ENCODE measurements around the gene PDGFB. TPM values are rescaled to one million over a fixed set of nuclear protein-coding genes. Genes with fewer than 3 reads are reported as not detected.
A peak's percentile ranks its signal among the peaks of the same experiment; 100 is the strongest.

PDGFB gene
- total and polyA plus RNA-seq, 9 of the 15 experiments (the other 6 are each of a cell fraction or from before 2014, with no cell fraction given) = 0.07 to 4.0 (median 0.48) TPM; not detected in 1

DNA sequence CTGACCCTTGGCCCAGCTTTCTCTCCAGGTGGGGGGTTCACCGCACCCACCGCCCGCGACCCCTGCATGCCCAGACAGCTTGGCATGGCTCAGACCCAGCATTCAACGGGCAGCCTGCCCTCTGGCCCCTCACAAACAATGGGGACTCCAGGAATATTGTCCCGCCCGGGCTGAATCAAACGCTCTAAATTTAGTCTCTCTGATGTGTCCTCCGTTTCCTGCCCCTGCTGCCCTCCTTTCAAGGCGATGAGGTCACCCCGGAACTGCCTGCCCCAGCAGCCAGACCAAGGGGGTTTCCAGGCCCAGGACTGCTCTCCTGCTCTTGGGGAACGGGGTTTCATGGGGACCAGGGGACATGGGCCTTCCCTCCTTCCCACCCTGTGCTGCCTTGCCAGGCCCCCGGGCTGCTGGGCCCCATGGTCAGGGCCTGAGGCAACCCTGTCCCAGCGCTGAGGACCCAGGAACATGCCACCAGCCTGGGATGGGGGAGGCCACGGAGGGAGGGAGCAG lies 10.1 kb upstream of the PDGFB start:
- no peaks in the 10 kb centered on the region for H3K9me3 ChIP-seq (replicated peaks; ENCODE audit: control insufficient read depth, insufficient read depth, low read depth, low read length)
- WGBS (ENCODE audit: insufficient coverage, low coverage, missing lambda C conversion rate) = 54% methylated on average over 12 of the region's 15 CpGs
- no peaks in the 10 kb centered on the region for H4K20me1 ChIP-seq (replicated peaks; ENCODE audit: control insufficient read depth, insufficient read depth, low read length)
- H3K27me3 ChIP-seq (ENCODE audit: control insufficient read depth in 2 of 2, insufficient read depth in 2 of 2, low read length in 2 of 2) = no peaks in the 10 kb centered on the region
- no peak; the same call in 2 of the 3 replicates for ATAC-seq
- POLR2A ChIA-PET = interaction anchor here (0.6 to 1.2 kb wide), 3 partner anchors 64 to 476 kb away, joined by 3 to 5 read pairs (median 3); partner anchors contain the start of gene RPL3
- H3K4me2 ChIP-seq (ENCODE audit: insufficient read depth, low read length) = no peak overlapping the region
- peak overlapping the region; percentile 72 for H2AFZ ChIP-seq (ENCODE audit: low read depth, low read length)
- no TSS peak for BruUV-seq (replicated peaks)
- H3K27ac ChIP-seq (ENCODE audit: extremely low read depth, low read depth, low read length) = peak overlapping the region; percentile 32; the same call in 1 of the 3 replicates
- no peaks in the 10 kb centered on the region for H3K79me2 ChIP-seq (ENCODE audit: control insufficient read depth, insufficient read depth, low read length)
- no peaks in the 10 kb centered on the region for H3K36me3 ChIP-seq (ENCODE audit: control insufficient read depth, insufficient read depth, low read length)
- in situ Hi-C loops (cut with MboI) = no loop called here
- H3K4me3 ChIP-seq = no peak overlapping the region
- no peak for FAIRE-seq
- peak overlapping the region; percentile 30 to 45; a peak in 3 of 4 replicates for H3K9ac ChIP-seq (ENCODE audit: insufficient read depth in 1 of 2, low read depth in 2 of 2, low read length in 2 of 2)
- intact Hi-C loops (cut with micrococcal nuclease) = no loop called here
- peaks cover 32 to 50% of the 10 kb centered on the region in 2 experiments; a peak in 4 of 5 replicates for H3K4me1 ChIP-seq (replicated peaks in 1 of 2; ENCODE audit: control insufficient read depth in 2 of 2, insufficient read depth in 2 of 2, low read length in 2 of 2)
- DNase-seq (ENCODE audit: extremely low read depth in 1 of 4, low spot score in 3 of 4) = peak in 1 of 4 experiments; percentile 24
- no peaks in the 10 kb centered on the region for H3K9me1 ChIP-seq (ENCODE audit: control insufficient read depth, insufficient read depth, low read length)
- CTCF ChIA-PET (ENCODE audit: low intra/inter-chr PET ratio) = no interaction called here
- TF ChIP-seq ESRRA (IDR thresholded peaks at IDR 0.05; ENCODE audit: borderline replicate concordance, low read depth) = no peak
- TF ChIP-seq, protein P1, sequence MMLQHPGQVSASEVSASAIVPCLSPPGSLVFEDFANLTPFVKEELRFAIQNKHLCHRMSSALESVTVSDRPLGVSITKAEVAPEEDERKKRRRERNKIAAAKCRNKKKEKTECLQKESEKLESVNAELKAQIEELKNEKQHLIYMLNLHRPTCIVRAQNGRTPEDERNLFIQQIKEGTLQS (IDR thresholded peaks at IDR 0.05) = peak; percentile 80
- TF ChIP-seq, protein P1 (CRISPR knock-in tag; conservative IDR thresholded peaks at IDR 0.05) = no peak
- TF ChIP-seq TGIF2 (CRISPR knock-in tag; IDR thresholded peaks at IDR 0.05) = no peak
- no peak for TF ChIP-seq FUS (optimal IDR thresholded peaks at IDR 0.05; ENCODE audit: low read depth, low read length)
- no peak for TF ChIP-seq BRF1 (IDR thresholded peaks at IDR 0.05; ENCODE audit: borderline replicate concordance, extremely low read depth, insufficient read length)
- TF ChIP-seq ETV1 (tag; conservative IDR thresholded peaks at IDR 0.05; ENCODE audit: low read depth) = 0 out of 2 replicates have a peak, but pooled peaks have one; percentile 28
- TF ChIP-seq CBFA2T2 (conservative IDR thresholded peaks at IDR 0.05) = no peak
- no peak for TF ChIP-seq BCL6 (CRISPR knock-in tag; IDR thresholded peaks at IDR 0.05)
- TF ChIP-seq ZSCAN29 (IDR thresholded peaks at IDR 0.05) = no peak
- TF ChIP-seq ZBTB8A (IDR thresholded peaks at IDR 0.05; ENCODE audit: partially characterized antibody) = no peak
- TF ChIP-seq JUND (IDR thresholded peaks at IDR 0.05; ENCODE audit: borderline replicate concordance, low read depth, low read length) = peak; percentile 41; the same call in 1 of the 2 replicates
- no peak for TF ChIP-seq JUND (tag; IDR thresholded peaks at IDR 0.05; ENCODE audit: borderline replicate concordance, low read depth, low read length)
- no peak for TF ChIP-seq HLTF (IDR thresholded peaks at IDR 0.05)
- peak; percentile 43; the same call in 1 of the 2 replicates for TF ChIP-seq ZFX (CRISPR knock-in tag; IDR thresholded peaks at IDR 0.05)
- no peak for TF ChIP-seq HMG20B (CRISPR knock-in tag; IDR thresholded peaks at IDR 0.05)
- TF ChIP-seq SRSF9 (IDR thresholded peaks at IDR 0.05; ENCODE audit: borderline replicate concordance, low read depth, low read length) = no peak
- TF ChIP-seq ZNF445 (CRISPR knock-in tag; IDR thresholded peaks at IDR 0.05; ENCODE audit: low read depth) = no peak
- TF ChIP-seq ATF7 (IDR thresholded peaks at IDR 0.05) = peak; percentile 31; the same call in 1 of the 2 replicates
- no peak for TF ChIP-seq NR4A1 (CRISPR knock-in tag; IDR thresholded peaks at IDR 0.05)
- no peak for TF ChIP-seq NR4A1 (tag; IDR thresholded peaks at IDR 0.05)
- no peak for TF ChIP-seq NCOA2 (IDR thresholded peaks at IDR 0.05; ENCODE audit: partially characterized antibody in 2 of 2)

Measured in K562 (cell line).